HCT116 (cell line): ENCODE measurements around the gene LTBP1. TPM values are rescaled to one million over a fixed set of nuclear protein-coding genes. Genes with fewer than 3 reads are reported as not detected.

ENCODE experiments used
- ATAC-seq: fragments of 200-7000 bp; cut with Tn5 transposase; 2 replicates; pipeline ENCODE4 v1.9.1; 2020; ENCODE audit warnings: mild to moderate bottlenecking, moderate library complexity
- BruUV-seq: library from RNA; stranded (reverse); fragments of 400-500 nt; replicated peaks from 2 replicates; lab custom pipeline; 2021; lab: Mats Ljungman, UMichigan
- CTCF ChIA-PET: fragments of 300-600 bp; sonication (Branson Sonifier 250); formaldehyde crosslinking; loops from one replicate; lab custom pipeline; 2021; ENCODE audit warnings: antibody characterized with exemption; lab: Charles Lee
- POLR2A ChIA-PET: fragments of 300-600, 350-600 bp; sonication (Branson Sonifier 250); formaldehyde crosslinking; loops from one replicate; lab custom pipeline; 2021; ENCODE audit warnings: antibody characterized with exemption; lab: Charles Lee
- RAD21 ChIA-PET, 2 experiments: fragments of 300-600 bp; sonication (Branson Sonifier 250); formaldehyde crosslinking; loops; one replicate each; lab custom pipeline; 2023; ENCODE audit warnings: low total read pairs in 2 of 2; ENCODE audit not compliant: uncharacterized antibody in 2 of 2, unreplicated experiment in 2 of 2, low non-redundant PET in 1 of 2; lab: Charles Lee
- DNase-seq: peaks from one replicate; pipeline ENCODE4 v3.0.0-alpha.2; 2010; ENCODE audit warnings: low read depth, low spot score
- H2AFZ ChIP-seq: fragments of 200-600 bp; shearing (Covaris generic), sonication (generic); 2 replicates; pipeline ENCODE4 v1.6.1; 2017; ENCODE audit warnings: low read depth, mixed run types, mixed read lengths, antibody characterized with exemption, low read length; ENCODE audit not compliant: poor library complexity, severe bottlenecking
- H3K27ac ChIP-seq: 2 replicates; pipeline ENCODE4 v1.5.1; 2012; ENCODE audit warnings: low read depth, low read length
- H3K27me3 ChIP-seq: fragments of 200-600 bp; sonication (generic); 2 replicates; pipeline ENCODE4 v1.6.1; 2016; ENCODE audit warnings: mixed run types, low read length, mixed read lengths; ENCODE audit not compliant: insufficient read depth
- H3K36me3 ChIP-seq, 2 experiments: fragments of 200-500 bp in 1 of 2; fragments of 200-600 bp in 1 of 2; sonication (Bioruptor generic) in 1 of 2; sonication (generic) in 1 of 2; 2 replicates each; pipeline versions ENCODE4 v1.5.1 to v1.6.1; 2014 to 2016; ENCODE audit warnings: low read length in 2 of 2, inconsistent platforms in 1 of 2, mixed read lengths in 1 of 2, mixed run types in 1 of 2; ENCODE audit not compliant: insufficient read depth in 2 of 2, control insufficient read depth in 1 of 2
- H3K4me1 ChIP-seq, 2 experiments: fragments of 200-600 bp in 1 of 2; sonication (generic) in 1 of 2; 2 replicates each; pipeline versions ENCODE4 v1.5.1 to v1.6.1; 2012 to 2017; ENCODE audit warnings: low read length in 2 of 2, inconsistent platforms in 1 of 2, mild to moderate bottlenecking in 1 of 2, mixed read lengths in 1 of 2, mixed run types in 1 of 2, moderate library complexity in 1 of 2; ENCODE audit not compliant: insufficient read depth in 2 of 2, control insufficient read depth in 1 of 2
- H3K4me2 ChIP-seq: fragments of 200-600 bp; sonication (generic); 2 replicates; pipeline ENCODE4 v1.6.1; 2017; ENCODE audit warnings: mixed run types, low read length, mixed read lengths
- H3K4me3 ChIP-seq, 2 experiments: fragments of 200-600 bp in 1 of 2; sonication (generic) in 1 of 2; replicated peaks in 1 of 2; 2 replicates each; pipeline ENCODE4 v1.5.1; 2011 to 2016; ENCODE audit warnings: low read length in 2 of 2, control low read depth in 1 of 2, low read depth in 1 of 2, mild to moderate bottlenecking in 1 of 2, mixed read lengths in 1 of 2, mixed run types in 1 of 2
- H3K79me2 ChIP-seq: fragments of 200-600 bp; sonication (generic); 2 replicates; pipeline ENCODE4 v1.6.1; 2017; ENCODE audit warnings: mild to moderate bottlenecking, mixed run types, low read length, moderate library complexity, mixed read lengths; ENCODE audit not compliant: insufficient read depth
- H3K9ac ChIP-seq: fragments of 200-600 bp; sonication (generic); 2 replicates; pipeline ENCODE4 v1.6.1; 2016; ENCODE audit warnings: low read length, mixed read lengths
- H3K9me2 ChIP-seq: fragments of 200-600 bp; sonication (generic), shearing (Covaris generic); 2 replicates; pipeline ENCODE4 v1.6.1; 2017; ENCODE audit warnings: mixed run types, mild to moderate bottlenecking, moderate library complexity; ENCODE audit not compliant: insufficient read depth
- H3K9me3 ChIP-seq, 2 experiments: fragments of 200-500 bp in 1 of 2; fragments of 200-600 bp in 1 of 2; sonication (Bioruptor generic) in 1 of 2; sonication (generic) in 1 of 2; 2 replicates each; pipeline ENCODE4 v1.6.1; 2014 to 2017; ENCODE audit warnings: low read length in 2 of 2, mixed read lengths in 2 of 2, inconsistent platforms in 1 of 2, low read depth in 1 of 2, mild to moderate bottlenecking in 1 of 2, mixed run types in 1 of 2, moderate library complexity in 1 of 2; ENCODE audit not compliant: control insufficient read depth in 1 of 2, insufficient read depth in 1 of 2
- H4K20me1 ChIP-seq: fragments of 200-600 bp; sonication (generic), shearing (Covaris generic); 2 replicates; pipeline ENCODE4 v1.6.1; 2017; ENCODE audit warnings: mixed run types, mild to moderate bottlenecking, moderate library complexity; ENCODE audit not compliant: insufficient read depth
- CEBPB ChIP-seq: IDR thresholded peaks from 2 replicates; pipeline ENCODE4 v1.6.1; 2012; ENCODE audit warnings: low read depth
- ELF1 ChIP-seq: IDR thresholded peaks from 2 replicates; pipeline ENCODE4 v1.6.1; 2012; ENCODE audit warnings: low read depth, borderline replicate concordance
- EZH2phosphoT487 ChIP-seq: fragments of 200-600 bp; IDR thresholded peaks from 2 replicates; pipeline ENCODE4 v1.6.1; 2018; ENCODE audit warnings: antibody characterized with exemption, borderline replicate concordance
- MAX ChIP-seq: IDR thresholded peaks from 2 replicates; pipeline ENCODE4 v1.6.1; 2012
- POLR2A ChIP-seq: IDR thresholded peaks from 2 replicates; pipeline ENCODE4 v1.7.0; 2011; ENCODE audit warnings: borderline replicate concordance; ENCODE audit not compliant: insufficient read depth, insufficient read length; ENCODE audit errors: extremely low read depth
- POLR2AphosphoS5 ChIP-seq: IDR thresholded peaks from 2 replicates; pipeline ENCODE4 v1.6.1; 2011; ENCODE audit warnings: mild to moderate bottlenecking, low read depth, low read length, moderate library complexity
- RAD21 ChIP-seq: IDR thresholded peaks from 2 replicates; pipeline ENCODE4 v1.6.1; 2012; ENCODE audit warnings: low read depth, mild to moderate bottlenecking
- SP1 ChIP-seq: IDR thresholded peaks from 2 replicates; pipeline ENCODE4 v1.6.1; 2012; ENCODE audit warnings: low read depth
- SRF ChIP-seq: IDR thresholded peaks from 2 replicates; pipeline ENCODE4 v1.6.1; 2012; ENCODE audit warnings: low read depth
- TCF7L2 ChIP-seq: IDR thresholded peaks from 2 replicates; pipeline ENCODE4 v1.7.0; 2011; ENCODE audit warnings: borderline replicate concordance, inconsistent platforms; ENCODE audit not compliant: insufficient read depth, insufficient read length; ENCODE audit errors: extremely low read depth
- YY1 ChIP-seq: IDR thresholded peaks from 2 replicates; pipeline ENCODE4 v1.6.1; 2011; ENCODE audit warnings: low read length, low read depth, moderate library complexity, mild to moderate bottlenecking; ENCODE audit not compliant: insufficient replicate concordance; ENCODE audit errors: extremely low read depth
- ZFX ChIP-seq: fragments of 450-650 bp; IDR thresholded peaks from 2 replicates; pipeline ENCODE4 v1.6.1; 2017
- intact Hi-C: fragments of 100-400 bp; cut with micrococcal nuclease; formaldehyde crosslinking; loops from 2 replicates; pipeline ENCODE4 v1.10.0; 2022
- total RNA-seq: library from RNA; stranded (reverse); gene quantifications from one replicate; pipeline ENCODE4 v1.2.1, GENCODE V29; 2021; ENCODE audit not compliant: unreplicated experiment
- TF ChIP-seq, protein P1 (sequence below): IDR thresholded peaks from 2 replicates; pipeline ENCODE4 v1.6.1; 2012
- TF ChIP-seq, protein P2 (sequence below): IDR thresholded peaks from 2 replicates; pipeline ENCODE4 v1.6.1; 2012; ENCODE audit warnings: low read depth

The LTBP1 gene
- total RNA-seq, 1 experiment from 2014 or later, result 5.1 TPM

GRCh38 chr2:33258387-33258786 is 311.6 kb downstream of the LTBP1 start (continued):
- TF ChIP-seq POLR2AphosphoS5 (no peak), RAD21 (no peak), CEBPB (no peak), EZH2phosphoT487 (no peak)

GRCh38 chr2:33262097-33262496 is 315.3 kb downstream of the LTBP1 start:
- no peak overlapping the region for H3K4me3 ChIP-seq
- TF ChIP-seq ELF1 (no peak), ZFX (no peak), MAX (no peak), POLR2A (no peak)
- TF ChIP-seq, protein P1, sequence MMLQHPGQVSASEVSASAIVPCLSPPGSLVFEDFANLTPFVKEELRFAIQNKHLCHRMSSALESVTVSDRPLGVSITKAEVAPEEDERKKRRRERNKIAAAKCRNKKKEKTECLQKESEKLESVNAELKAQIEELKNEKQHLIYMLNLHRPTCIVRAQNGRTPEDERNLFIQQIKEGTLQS, result no peak
- TF ChIP-seq, all 23 proteins: peak for 0
- RAD21 ChIA-PET, result no interaction called here
- Histone ChIP-seq H3K36me3 (no peaks in the 10 kb centered on the region), H3K9ac (no peak overlapping the region), H3K9me3 (no peaks in the 10 kb centered on the region), H3K27me3 (no peaks in the 10 kb centered on the region), H3K9me2 (no peaks in the 10 kb centered on the region), H3K79me2 (no peaks in the 10 kb centered on the region), H4K20me1 (no peaks in the 10 kb centered on the region), H3K4me2 (no peak overlapping the region), H3K27ac (no peak overlapping the region), H3K4me1 (no peaks in the 10 kb centered on the region), H2AFZ (no peak overlapping the region)
- POLR2A ChIA-PET, result no interaction called here
- DNase-seq, result no peak
- BruUV-seq, result no TSS peak
- intact Hi-C loops, result no loop called here
- CTCF ChIA-PET, result no interaction called here
- ATAC-seq, result no peak

DNA sequence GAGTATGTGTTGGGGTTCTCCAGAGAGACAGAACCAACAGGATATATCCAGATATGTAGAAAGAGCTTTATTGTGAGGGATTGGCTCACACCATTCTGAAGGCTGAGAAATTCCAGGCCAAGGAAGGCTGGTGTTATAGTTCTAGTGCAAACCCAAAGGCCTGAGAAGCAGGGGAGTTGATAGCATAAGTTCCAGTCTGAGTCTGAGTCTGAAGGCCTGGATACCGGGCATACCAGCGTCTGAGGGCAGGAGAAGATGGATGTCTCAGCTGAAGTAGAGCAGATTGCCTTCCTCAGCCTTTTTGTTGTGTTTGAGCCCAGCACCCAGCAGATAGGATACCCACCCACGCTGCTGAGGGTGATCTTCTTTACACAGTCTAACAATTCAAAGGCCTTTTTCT is 318.0 kb downstream of the LTBP1 start:
- no peak overlapping the region for H3K4me2 ChIP-seq
- no peaks in the 10 kb centered on the region for H3K9me2 ChIP-seq
- no peak for ATAC-seq
- H3K27me3 ChIP-seq, result no peaks in the 10 kb centered on the region
- H4K20me1 ChIP-seq, result no peaks in the 10 kb centered on the region
- no peaks in the 10 kb centered on the region for H3K79me2 ChIP-seq
- no peak overlapping the region for H3K9ac ChIP-seq
- ChIA-PET RAD21 (no interaction called here), POLR2A (no interaction called here), CTCF (no interaction called here)
- H3K4me3 ChIP-seq, result no peak overlapping the region
- no peaks in the 10 kb centered on the region for H3K9me3 ChIP-seq
- intact Hi-C loops, result no loop called here
- H3K36me3 ChIP-seq, result no peaks in the 10 kb centered on the region
- no TSS peak for BruUV-seq
- DNase-seq, result no peak
- no peak overlapping the region for H2AFZ ChIP-seq
- no peaks in the 10 kb centered on the region for H3K4me1 ChIP-seq
- H3K27ac ChIP-seq, result no peak overlapping the region
- TF ChIP-seq YY1, result no peak
- no peak for TF ChIP-seq SP1
- TF ChIP-seq TCF7L2, result no peak
- no peak for TF ChIP-seq ZFX
- TF ChIP-seq SRF, result no peak
- no peak for TF ChIP-seq RAD21
- TF ChIP-seq EZH2phosphoT487, result no peak
- TF ChIP-seq, protein P2, sequence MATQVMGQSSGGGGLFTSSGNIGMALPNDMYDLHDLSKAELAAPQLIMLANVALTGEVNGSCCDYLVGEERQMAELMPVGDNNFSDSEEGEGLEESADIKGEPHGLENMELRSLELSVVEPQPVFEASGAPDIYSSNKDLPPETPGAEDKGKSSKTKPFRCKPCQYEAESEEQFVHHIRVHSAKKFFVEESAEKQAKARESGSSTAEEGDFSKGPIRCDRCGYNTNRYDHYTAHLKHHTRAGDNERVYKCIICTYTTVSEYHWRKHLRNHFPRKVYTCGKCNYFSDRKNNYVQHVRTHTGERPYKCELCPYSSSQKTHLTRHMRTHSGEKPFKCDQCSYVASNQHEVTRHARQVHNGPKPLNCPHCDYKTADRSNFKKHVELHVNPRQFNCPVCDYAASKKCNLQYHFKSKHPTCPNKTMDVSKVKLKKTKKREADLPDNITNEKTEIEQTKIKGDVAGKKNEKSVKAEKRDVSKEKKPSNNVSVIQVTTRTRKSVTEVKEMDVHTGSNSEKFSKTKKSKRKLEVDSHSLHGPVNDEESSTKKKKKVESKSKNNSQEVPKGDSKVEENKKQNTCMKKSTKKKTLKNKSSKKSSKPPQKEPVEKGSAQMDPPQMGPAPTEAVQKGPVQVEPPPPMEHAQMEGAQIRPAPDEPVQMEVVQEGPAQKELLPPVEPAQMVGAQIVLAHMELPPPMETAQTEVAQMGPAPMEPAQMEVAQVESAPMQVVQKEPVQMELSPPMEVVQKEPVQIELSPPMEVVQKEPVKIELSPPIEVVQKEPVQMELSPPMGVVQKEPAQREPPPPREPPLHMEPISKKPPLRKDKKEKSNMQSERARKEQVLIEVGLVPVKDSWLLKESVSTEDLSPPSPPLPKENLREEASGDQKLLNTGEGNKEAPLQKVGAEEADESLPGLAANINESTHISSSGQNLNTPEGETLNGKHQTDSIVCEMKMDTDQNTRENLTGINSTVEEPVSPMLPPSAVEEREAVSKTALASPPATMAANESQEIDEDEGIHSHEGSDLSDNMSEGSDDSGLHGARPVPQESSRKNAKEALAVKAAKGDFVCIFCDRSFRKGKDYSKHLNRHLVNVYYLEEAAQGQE, result no peak
- no peak for TF ChIP-seq ELF1
- no peak for TF ChIP-seq POLR2A
